Measurements from ENCODE around the gene RHBDF2.

Gene RHBDF2

DNA sequence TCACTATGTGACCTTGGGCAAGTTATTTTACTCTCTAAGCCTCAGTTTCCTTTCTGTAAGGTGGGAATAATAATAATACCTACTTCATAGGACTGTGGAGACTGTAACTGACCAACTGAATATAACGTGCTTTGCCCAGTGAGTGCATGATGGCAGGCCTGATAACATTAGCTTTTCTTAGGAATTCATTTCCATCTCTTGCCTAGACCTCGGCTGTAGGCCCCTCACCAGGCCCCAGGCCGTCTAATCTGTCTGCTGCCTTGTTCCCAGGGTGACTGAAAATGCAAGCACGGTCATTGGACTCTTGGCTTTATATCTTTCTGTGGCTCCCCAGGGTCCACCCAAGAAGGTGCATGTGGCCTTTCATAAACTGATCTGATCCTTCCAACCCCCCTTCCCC is 41.5 kb downstream of the RHBDF2 start:
- DNase-seq (ENCODE audit: low read depth): no peak

DNA sequence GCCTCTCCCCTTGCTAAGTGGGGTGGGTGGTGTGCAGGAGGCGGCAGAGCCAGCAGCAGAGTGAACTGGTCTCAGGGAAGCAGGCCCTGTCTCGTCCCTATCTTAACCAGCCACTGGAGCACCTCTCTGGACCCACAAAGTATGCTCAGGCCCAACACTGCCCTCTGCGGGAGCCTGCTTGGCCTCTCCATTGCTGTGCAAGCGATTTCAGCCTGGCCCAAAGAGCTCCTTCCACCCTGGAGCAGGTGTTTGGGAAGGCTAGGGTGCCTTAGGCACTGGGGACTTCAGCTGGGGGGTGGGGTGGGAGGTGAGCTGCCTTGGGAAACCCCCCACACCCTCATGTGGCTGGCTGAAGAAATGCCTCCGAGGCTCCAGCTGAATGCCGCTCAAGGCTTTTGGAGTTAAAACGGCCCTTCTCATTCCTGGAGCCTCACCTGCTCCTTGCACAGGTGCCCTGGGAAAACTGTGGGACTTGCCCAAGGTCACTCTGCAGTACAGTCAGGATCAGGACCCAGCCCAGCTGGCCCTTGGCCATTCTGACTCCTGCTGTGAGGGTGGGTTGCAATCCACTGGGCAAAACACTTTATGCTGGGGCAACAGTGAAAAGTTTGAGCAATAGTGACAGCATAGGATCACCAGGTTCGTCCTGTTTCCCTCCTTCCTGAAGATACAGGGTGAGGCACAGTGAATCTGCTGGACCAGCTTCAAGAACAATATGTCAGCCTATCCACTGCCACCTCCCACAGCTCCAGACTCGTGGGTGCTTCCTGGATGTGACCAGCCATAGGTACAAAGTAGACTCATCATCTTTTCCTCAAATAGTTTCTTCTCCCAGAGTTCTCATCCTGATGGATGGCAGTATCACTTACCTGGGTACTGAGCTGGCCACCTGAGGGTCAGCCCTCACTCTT is 42.4 kb downstream of the RHBDF2 start:
- DNase-seq (ENCODE audit: low read depth): no peak

- no peak for DNase-seq (ENCODE audit: low read depth)
Measured at GRCh38 chr17:76453431-76453743, 47.8 kb downstream of the RHBDF2 start.

DNA sequence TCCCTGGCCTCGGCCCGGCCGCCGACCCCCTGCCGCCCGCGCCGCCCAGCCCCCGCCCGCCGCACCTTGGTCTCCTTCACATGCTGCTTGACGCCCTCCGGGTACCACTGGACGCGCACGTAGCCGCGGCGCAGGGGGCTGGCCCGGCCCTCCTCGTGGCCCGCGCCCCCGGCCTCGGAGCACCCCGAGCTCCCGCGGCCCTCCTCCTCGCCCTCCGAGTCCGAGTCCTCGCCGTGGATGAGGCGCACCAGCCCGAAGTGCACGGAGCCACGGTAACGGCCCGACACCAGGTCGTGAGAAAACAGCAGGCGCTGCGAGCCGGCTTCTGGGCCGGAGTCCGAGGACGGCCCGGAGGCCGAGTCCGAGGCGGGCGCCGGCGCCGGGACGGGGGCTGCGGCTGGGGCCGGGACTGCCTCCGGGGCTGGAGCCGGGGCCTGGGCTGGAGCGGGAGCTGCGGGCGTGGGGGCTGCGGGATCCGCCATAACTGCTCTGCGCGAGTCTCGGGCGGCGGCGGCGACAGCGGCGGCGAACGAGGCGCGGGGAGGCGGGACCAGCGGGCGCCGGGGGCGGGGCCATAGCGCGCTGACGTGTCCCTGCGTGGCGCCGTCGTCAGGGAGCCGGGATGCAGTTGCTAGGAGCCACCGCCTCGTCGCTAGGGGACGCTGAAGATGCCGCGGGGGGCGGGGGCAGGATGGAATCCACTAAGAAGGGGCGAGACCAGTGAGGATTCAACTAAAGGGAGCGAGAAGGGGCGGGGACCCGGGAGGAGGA is 48.4 kb downstream of the RHBDF2 start, which contains the start of gene UBE2O:
Gene UBE2O, minus strand, starts transcription at position 493 of the 771 bp plus-strand sequence. Its CDS starts 11 bp downstream, at position 482.
- peak; percentile 82 for DNase-seq (ENCODE audit: low read depth)

DNA sequence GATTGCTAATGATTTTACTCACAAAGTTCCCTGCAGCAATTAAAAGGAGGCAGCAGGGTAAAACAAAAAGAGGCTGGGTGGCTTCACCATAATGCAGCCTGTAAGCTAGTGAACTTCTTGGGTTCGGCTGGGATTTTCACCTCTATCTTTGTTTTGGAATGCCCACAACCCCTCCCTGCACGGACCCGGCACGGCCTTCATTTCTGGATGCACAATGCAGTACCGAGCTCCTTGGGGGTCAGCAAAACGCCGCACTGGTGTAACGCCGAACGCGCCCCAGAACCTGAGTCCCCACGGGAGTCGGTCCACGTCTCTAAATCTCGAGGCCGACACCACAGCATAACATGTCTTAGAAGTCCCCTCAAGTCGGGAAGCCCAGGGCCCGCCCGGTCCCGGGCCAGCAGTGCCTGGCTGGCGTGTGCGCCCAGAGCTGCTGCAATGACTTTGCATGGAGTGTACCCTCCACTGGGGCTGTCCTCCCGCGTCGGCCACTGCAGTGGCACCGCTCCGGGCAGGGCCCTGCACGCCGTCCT is 49.0 kb downstream of the RHBDF2 start:
- peak; percentile 6 for DNase-seq (ENCODE audit: low read depth)

DNA sequence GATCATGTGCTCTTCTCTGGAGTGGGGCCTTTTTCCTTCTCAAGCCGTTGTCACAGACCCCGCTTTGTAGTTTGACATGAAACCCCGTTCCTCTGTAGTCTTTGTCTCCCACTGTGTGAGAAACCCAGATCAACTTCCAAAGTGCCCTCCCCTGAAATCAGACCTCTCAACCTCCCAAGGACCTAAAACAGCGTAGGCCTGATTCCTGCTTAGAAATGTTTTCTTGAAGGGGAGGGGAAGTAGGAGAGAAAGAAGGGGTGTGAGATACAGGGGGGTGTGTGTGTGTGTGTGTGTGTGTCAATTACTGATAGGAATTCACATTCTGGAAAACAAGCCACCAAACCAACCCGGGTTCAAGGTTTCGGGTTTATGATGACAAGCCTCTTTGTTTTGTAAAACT is 49.7 kb downstream of the RHBDF2 start:
- no peak for DNase-seq (ENCODE audit: low read depth)

GRCh38 chr17:76449126-76449525 is 52.1 kb downstream of the RHBDF2 start:
- no peak for DNase-seq (ENCODE audit: low read depth)

GRCh38 chr17:76447931-76448652 is 53.1 kb downstream of the RHBDF2 start:
- no peak for DNase-seq (ENCODE audit: low read depth)

DNA sequence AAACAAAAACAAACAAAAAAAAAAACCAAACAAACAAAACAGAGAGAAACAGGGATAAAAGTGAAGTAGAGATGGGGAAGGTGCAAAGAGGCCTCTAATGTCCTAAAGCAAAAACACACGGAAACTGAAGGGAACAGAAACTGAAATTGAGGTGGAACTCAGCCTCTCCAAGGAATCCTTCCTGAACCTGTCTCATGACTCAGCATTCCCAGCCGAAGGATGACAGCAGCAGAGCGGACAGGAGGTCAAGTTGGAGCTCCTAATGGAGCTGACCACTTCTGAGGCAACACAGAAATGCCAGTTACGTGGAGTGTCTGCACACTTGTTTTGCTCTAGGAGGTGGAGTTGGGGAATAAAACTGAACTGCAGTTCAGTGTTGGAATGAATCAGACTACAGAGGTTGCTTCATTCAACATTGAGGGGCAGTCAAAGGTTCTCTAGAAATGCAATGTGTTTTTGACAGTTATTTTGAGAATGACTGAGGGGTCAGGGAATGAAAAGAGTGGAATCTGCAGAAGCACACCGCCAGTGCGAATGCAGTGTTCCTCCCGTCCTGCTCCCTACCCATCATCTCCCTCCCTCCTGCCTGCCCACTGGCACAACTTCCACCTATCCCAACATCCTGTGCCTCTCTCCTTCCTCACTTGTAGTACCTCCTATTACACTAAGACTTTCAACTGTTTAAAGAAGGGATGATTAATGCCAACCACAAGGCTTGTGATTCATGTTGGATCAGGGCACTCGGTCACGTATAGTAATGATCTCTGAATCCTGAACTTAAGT is 54.6 kb downstream of the RHBDF2 start:
- no peak for DNase-seq (ENCODE audit: low read depth)

DNA sequence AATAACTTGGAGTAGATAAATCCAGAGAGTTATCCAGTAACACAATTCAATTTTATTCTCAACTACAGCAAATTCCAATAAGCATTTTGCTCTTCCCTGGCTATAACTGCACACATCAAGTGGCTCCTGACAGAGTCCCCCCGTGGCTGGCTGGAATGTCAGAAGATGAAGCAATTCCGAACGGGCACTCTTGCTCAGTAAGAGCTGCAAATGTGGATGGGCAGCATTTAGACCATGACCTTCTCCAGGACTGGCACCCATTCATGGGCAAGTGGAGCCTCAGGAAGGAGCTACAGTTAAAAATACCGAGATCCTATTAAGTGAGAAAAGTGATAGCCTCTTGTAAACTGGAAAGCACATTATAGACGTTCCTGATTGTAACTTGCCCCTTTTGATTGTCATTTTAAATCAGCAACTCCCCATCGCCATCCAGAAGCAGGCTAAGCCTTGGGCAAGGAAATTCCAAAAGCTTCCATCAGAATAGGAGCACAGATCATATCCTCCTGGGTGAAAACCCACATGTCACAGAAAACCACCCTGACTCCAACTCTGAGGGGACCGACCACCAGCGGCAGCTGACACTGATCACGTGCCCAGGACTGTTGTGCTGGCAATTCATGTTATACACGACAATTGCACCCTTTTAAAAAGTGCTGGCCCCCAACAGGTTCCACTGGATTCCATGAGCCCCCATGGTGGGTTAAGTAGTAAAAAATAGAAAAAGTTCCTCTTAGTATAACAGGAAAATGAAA is 55.4 kb downstream of the RHBDF2 start:
- DNase-seq (ENCODE audit: low read depth): no peak

DNA sequence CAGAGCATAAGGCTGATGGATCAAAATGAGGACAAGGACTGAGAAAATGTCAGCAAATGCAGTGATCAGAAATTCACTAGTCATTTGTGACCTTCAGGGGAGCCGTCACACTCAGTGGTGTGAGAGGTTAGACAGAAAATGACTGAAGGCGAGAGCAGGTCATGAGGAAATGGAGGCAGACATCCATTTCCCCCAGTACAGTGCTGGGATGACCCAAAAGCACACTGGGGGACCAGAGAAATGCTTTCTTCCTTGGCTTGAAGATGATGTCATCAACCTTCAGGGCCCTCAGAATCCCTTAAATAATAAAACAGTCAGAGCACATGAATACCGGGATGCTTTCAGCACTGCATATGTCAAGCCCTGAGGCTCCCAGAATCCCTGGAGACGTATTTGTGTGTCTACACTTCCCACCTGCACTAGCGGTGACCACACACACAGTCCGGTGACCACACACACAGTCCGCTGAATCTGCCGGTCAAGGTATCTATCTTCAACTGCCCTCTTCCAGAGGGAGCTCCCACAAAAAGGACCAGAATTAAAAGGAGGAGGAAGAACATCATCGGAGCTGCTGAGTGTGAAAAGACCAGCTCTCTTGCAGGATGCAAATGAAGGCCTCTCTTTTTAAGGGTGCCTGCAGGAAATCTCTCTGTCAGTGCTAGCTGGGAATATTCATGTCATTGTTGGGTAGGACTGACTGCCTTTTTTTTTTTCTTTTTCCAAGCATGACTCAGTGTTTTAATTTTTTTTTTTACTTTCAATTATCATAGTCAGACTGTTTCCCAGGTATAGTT is 56.5 kb downstream of the RHBDF2 start:
- DNase-seq (ENCODE audit: low read depth): no peak

GRCh38 chr17:76442341-76443338 is 58.6 kb downstream of the RHBDF2 start:
- DNase-seq (ENCODE audit: low read depth): no peak

DNA sequence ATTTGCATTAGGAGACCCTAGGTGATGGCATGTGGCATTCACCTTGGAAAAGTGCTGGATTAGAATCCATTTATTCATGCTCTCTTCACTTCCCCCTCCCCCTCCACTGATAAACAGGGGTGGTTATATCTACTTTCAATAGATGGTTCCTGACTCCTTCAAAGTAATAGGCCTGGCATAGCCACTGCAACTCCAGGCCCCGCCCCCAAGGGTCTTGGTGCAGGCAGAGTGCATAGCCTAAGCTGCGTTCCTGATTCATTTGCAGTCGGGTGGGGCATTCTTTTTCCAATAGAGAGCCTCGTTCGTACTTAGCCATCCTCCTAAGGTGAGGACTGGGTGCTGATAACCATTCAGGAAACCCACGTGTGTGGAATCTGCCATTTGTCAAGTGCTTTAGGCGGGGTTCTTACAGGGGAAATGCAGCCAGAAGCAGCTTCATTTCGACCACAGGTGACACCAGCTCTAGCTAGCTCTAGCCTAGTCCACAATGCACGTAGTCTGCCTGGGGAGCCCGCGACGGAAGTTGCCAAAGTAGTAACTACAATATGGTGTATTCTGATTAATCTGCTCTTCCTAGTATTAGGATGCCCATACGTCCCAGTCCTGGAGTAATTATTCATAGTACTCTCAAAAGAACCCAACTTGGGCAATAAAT is 59.4 kb downstream of the RHBDF2 start:
- DNase-seq (ENCODE audit: low read depth): no peak

DNA sequence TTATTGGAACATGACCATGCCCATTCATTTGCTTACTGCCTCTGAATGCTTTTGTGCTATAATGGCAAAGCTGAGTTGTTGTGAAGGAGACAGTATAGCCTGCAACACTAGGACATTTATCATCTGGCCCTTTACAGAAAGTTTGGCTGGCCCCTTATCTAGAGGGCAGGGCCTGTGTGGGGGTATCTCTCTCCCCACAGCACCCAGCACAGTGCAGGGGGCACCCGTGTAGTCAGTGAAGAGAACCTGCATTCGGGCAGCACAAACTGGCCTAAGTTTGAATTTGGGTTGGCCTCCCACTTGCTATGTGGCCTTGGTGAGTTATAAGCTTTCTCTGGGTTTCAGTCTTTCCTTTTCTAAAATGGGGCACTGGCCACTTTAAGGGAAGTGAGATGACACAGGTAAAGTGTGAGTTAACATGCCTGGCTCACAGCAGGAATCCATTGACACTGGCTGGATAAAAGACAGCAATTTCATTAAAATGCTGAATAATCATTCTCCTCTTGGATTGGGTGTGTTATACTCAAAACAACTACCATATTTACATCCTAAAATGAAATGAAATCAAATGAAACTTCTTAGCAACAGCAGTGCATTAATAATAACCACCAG is 60.4 kb downstream of the RHBDF2 start:
- no peak for DNase-seq (ENCODE audit: low read depth)

- no peak for DNase-seq (ENCODE audit: low read depth)
Measured at GRCh38 chr17:76439314-76439928, 61.8 kb downstream of the RHBDF2 start.

DNA sequence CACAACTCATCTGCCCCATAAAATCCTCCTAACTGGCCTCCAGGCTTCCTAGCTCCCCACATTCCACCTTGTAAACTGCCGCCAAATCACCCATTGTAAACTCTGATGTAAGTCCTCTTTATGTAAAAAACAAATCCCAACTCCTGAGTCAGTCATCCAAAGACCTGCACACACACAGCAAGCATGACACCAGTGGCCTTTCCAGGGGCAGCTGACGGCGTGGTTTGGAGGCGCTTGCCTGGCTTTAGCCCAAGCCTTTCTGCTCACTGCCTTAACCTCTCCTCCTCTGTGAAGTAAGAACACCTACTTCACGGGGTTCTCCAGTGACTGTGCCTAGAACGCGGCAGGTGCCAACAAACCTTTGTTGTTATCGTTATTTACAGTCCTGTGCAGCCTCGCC is 62.3 kb downstream of the RHBDF2 start:
- DNase-seq (ENCODE audit: low read depth): no peak

All from activated T-cell treated with anti-CD3 and anti-CD28 coated beads for 1 hour (primary cell).